ENCODE results near the gene KBTBD13.
A peak's percentile ranks its signal among the peaks of the same experiment; 100 is the strongest.
"Not testable (repeated sequence)": the region's sequence is repeated elsewhere in the genome, so short reads cannot be mapped to it uniquely, and the experiment has no call there.

KBTBD13 gene

DNA sequence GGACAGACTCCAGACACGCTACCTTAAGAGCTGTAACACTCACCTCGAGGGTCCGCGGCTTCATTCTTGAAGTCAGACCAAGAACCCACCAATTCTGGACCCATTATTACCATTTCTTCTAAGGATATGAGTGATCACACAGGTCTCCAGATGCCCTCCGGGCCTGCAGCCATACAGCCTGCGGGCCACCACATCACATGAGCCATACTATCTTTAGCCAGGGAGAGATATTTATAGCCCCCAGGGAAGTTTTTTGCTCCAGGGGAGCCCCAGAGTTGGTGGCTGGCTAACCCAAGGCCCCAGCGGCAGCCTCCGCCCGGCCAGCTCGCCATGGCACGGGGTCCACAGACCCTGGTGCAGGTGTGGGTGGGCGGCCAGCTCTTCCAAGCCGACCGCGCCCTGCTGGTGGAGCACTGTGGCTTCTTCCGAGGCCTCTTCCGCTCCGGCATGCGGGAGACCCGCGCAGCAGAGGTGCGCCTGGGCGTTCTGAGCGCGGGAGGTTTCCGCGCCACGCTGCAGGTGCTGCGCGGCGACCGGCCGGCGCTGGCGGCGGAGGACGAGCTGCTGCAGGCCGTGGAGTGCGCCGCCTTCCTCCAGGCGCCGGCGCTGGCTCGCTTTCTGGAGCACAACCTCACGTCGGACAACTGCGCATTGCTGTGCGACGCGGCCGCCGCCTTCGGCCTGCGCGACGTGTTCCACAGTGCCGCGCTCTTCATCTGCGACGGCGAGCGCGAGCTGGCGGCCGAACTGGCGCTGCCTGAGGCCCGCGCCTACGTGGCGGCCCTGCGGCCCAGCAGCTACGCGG is at the start of gene KBTBD13:
TSS of gene KBTBD13 (plus strand) at position 261 of the 805 bp plus-strand sequence. CDS start at position 331, 70 bp downstream.
- no peak within 1 kb of the TSS for H3K4me3 ChIP-seq (ENCODE audit: low read depth, low read length)

DNA sequence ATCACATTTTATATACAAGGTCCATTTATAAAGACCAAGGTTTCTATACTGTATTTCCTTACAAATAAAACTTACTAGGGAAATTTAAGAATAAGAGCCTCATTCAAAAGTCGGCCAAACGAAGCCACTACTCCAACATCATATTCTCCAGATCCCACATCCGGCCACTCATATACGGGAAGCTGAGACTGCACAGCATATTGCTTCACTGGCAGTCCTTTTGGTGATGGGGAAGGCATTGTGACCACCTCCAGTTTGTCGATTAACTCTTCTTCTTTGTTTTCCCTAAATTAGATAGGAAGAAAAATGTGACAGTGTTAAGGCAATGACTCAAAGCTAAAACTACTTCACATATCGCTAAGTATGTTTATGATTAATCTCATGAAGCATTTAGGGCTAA is 49.8 kb upstream of the KBTBD13 start:
- no peak overlapping the region for H3K4me3 ChIP-seq (ENCODE audit: low read depth, low read length)

GRCh38 chr15:65027593-65027992 is 49.0 kb upstream of the KBTBD13 start:
- H3K4me3 ChIP-seq (ENCODE audit: low read depth, low read length): no peak overlapping the region

GRCh38 chr15:65028338-65028737 is 48.2 kb upstream of the KBTBD13 start:
- peak overlapping the region; percentile 87 for H3K4me3 ChIP-seq (ENCODE audit: low read depth, low read length)

- H3K4me3 ChIP-seq (ENCODE audit: low read depth, low read length): peak within 1 kb of the TSS; percentile 87
These were observed 47.4 kb upstream of the KBTBD13 start, which contains the start of gene MTFMT for GRCh38 chr15:65028921-65029735. Gene MTFMT (minus strand): TSS chr15:65029639. CDS start chr15:65029613, 26 bp downstream.

GRCh38 chr15:65029736-65030208 is 46.8 kb upstream of the KBTBD13 start:
- H3K4me3 ChIP-seq (ENCODE audit: low read depth, low read length): no peak overlapping the region

DNA sequence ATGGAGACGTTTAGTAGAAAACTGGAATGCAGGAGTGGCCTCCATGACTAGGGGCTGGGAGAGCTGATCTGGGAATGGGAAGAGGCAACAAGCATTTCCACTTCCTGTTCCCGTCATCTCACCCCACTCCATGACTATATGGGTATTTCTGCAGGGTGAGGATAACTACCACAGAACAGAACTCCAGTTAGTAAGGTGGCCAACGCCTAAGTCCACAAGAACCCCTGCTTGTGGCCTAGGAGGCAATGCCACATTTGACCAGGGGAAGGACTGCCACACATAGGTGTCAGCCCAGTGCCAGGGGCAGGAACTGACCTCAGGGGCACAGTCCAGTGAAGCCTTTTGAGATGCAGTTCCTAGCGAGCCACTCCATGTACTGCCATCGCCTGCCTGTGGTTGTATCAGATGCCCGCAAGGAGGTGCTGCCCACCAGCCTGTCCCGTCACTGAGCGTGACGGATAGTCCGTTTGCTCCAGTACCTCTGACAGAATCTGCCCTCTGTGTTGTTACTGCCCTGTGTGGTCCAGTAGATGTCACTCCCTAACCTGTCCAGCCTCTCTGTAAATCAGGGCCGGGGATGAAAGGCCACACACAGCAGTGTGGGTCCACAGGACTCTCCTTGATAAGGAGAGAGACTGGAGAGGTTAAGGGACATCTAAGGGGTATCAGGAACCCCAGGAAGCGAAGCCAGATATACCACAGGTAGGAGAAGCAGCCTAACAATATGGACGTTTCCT is 43.6 kb upstream of the KBTBD13 start:
- no peak overlapping the region for H3K4me3 ChIP-seq (ENCODE audit: low read depth, low read length)

DNA sequence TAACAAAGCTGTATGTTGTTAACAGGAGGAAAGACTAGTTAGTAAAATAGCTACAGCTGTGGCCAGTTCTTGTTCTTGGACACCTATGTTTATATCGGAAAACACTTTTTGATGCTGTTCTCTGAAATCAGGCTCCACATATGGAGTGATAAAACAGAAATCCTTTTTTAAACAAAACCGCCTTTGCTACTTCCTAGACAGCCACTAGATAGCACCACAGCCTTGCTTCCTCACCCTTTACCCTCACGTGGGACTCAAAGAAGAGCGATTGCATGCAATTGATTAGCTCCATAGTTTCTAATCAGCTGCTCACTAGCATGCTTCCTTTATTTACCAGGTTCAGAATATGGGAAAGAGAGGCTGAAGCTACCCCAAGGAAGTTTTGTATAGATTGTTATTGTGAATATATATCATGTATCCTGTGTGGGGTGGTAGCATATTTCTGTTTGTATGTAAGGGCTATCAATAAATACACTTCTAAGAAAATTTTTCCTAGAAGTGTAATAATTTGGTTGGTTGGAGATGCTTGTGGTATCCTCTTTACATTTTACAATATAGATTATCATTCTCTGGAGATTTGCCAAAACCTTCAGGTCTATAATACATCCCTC is 42.8 kb upstream of the KBTBD13 start:
- H3K4me3 ChIP-seq (ENCODE audit: low read depth, low read length): no peak overlapping the region

- no peak overlapping the region for H3K4me3 ChIP-seq (ENCODE audit: low read depth, low read length)
These were observed 41.8 kb upstream of the KBTBD13 start for GRCh38 chr15:65034719-65035118.

DNA sequence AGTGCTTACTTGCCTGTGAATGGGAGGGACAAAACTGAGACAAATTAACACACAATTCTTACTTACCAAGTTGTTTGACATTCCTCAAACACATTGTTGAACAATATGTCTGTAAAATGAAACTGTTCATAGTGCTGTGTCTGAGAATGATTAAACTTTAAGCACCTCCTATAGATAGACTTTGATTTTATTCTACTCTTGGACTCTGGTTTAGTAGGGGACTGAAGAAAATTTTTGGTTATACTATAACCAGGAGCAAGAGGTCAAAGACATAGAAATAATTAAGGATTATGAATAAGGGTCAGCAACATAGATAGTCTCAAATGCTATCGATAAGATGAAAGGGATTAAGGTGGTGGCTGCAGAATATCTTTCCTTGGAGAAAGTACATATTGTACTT is 39.2 kb upstream of the KBTBD13 start:
- no peak overlapping the region for H3K4me3 ChIP-seq (ENCODE audit: low read depth, low read length)

DNA sequence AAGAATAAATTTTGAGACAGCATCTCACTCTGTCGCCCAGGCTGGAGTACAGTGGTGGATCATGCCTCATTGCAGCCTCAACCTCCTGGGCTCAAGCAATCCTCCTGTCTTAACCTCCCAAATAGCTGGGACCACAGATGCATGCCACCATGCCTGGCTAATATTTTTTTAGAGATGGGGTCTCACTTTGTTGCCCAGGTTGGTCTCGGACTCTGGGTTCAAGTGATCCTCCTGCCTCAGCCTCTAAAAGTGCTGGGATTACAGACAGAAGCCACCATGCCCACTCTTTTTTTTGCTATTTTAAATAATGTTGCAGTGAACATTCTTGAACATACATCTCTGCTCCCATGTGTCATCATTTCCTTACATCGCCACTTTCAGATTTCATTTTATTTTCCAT is 38.1 kb upstream of the KBTBD13 start:
- H3K4me3 ChIP-seq (ENCODE audit: low read depth, low read length): no peak overlapping the region

- H3K4me3 ChIP-seq (ENCODE audit: low read depth, low read length): no peak overlapping the region
These were observed 37.7 kb upstream of the KBTBD13 start for GRCh38 chr15:65038836-65039235.

DNA sequence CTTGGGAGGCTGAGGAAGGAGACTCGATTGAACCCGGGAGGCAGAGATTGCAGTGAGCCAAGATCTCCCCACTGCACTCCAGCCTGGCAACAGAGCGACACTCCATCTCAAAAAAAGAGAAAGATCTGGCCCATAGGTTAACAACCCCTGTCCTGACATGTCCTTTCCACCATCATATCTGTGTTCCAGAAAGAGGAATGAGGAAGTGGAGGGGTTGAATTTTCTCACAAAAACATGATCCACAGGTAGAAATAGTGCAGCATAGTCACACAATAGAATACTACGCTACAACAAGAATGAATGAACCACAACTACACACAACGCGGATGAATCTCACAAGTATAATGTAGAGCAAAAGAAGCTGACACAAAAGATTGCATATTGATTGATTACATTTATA is 36.1 kb upstream of the KBTBD13 start:
- no peak overlapping the region for H3K4me3 ChIP-seq (ENCODE audit: low read depth, low read length)

DNA sequence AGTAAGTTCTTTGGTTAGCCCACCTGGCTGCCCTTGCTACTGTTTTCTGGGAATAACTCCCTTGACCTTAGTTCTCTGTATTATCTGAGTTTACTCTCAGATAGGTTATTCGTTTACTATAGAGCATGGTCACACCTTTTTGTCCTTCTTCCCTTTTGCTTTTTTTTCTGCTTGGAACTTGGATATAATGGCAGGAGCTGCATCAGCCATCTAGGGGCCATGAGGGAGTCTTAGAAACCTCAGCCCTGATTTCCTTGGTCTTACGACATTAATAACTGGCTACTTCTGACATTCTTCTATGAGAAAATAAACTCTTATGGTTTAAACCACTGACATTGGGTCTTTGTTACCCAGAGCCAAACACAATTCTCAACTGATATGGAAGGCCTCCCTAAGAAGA is 34.8 kb upstream of the KBTBD13 start:
- H3K4me3 ChIP-seq (ENCODE audit: low read depth, low read length): no peak overlapping the region

DNA sequence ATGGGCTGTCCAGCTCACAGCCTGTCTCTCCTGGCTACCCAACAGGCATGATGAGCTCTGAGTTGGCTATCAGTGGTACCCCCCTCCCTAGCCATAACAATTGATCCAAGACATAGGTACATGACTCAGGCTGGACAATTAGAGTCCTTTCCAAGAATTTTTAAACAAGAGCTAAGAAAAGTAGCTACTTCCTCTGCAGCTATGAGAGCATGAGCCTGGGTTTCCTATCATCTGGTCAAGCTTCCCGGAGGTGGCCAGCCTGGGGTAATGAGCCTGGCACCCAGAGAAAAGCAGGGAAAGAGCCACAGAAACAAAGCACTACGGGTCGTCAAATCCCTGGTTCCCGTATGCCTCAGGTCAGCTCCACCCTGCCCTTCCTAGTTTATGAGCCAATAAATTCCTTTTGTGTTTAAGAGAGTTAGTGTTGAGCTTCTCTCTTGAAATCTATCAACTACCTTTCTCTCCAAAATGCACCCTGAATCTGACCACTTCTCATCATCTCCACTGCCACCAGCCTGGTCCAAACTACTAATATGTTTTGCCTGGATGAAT is 33.7 kb upstream of the KBTBD13 start:
- H3K4me3 ChIP-seq (ENCODE audit: low read depth, low read length): no peak overlapping the region

DNA sequence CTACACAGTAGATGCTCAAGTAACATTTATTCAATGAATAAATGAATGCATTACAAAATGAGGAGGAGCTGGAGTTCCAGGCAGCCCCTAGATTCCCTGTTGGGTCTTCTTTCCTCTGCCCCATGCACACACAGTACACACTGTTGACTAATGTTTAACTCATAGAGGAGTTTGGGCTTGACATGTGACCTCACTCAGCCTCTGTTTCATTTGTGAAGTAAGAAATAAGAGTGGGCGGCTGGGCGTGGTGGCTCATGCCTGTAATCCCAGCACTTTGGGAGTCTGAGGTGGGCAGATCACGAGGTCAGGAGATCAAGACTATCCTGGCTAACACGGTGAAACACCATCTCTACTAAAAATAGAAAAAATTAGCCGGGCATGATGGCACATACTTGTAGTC is 32.3 kb upstream of the KBTBD13 start:
- H3K4me3 ChIP-seq (ENCODE audit: low read depth, low read length): not testable (repeated sequence)

DNA sequence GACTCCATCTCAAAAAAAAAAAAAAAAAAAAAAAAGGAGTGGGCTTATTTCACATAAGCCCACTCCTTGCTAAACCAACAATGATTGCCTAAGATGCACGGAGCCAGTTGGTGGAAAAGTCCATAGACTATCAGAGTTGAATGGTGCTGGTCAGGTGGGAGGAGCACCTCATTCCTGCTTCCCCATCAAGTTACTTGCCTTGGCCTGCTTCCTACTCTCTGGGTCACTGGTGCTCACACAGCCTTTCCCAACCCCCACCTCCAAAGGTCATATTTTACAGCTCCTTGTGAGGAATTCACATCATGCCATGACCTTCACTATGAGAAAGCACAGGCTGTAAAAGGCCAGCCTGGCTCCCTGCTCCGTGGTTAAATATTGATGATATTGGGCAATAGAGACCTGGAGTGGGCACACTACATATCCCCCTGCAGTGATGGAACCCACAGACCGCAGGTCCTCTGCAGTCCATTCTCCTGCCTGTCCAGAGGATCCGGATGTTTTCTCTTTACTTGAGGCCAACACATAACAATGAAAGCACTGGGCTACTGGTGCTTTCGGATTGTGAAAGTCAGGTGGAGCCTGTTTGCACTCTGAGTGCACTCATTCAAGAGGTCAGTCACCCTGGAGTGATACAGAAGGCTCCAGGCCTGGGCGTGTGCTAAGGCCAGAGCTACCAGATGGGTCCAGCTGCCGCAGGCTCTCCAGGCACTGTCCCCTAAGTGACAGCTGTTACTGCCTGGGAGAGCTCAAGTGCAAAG is 31.6 kb upstream of the KBTBD13 start, which contains the start of gene SLC51B:
TSS of gene SLC51B (plus strand) at position 664 of the 758 bp plus-strand sequence. CDS start 4,618 bp downstream, outside the sequence.
- H3K4me3 ChIP-seq (ENCODE audit: low read depth, low read length): no peak within 1 kb of the TSS

- H3K4me3 ChIP-seq (ENCODE audit: low read depth, low read length): no peak overlapping the region
These were observed 28.3 kb upstream of the KBTBD13 start for GRCh38 chr15:65048241-65048640.

DNA sequence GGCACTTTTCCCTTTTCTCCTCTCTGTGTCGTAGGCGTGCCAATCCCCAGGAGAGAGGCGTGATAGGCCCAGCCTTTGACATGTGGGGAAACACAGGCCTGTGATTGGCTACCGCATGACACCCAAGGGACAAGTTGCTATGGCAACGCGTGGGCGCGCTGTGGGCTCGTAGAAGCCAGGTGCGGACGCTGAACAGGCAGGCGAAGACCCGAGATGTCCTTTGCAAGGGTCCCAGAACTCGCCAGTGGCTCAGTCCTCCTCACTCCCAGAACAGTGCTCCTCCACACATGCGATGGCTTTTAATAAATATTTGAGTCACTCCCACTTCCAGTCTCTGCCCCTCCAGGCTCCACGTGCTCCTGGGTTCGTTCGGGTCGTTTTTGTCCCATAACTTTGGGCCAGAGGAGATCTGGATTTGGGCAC is 27.1 kb upstream of the KBTBD13 start:
- no peak overlapping the region for H3K4me3 ChIP-seq (ENCODE audit: low read depth, low read length)

DNA sequence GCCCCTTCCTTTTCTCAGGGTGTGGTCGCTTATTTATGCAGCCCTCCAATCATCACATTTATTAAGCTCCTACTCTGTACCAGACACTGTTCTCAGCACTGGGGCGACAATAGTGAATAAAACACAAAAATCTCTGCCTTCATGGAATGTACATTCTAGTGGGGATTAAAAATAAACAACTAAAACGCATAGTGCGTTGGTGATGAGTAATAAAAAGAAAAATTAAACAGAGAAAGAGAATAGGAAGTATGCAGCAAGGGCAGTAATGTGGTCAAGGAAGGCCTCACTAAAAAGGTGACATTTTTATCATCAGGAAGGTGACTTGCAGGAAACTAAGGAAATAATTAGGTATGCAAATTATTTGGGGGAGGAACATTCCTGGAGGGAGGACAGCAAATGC is 26.3 kb upstream of the KBTBD13 start:
- H3K4me3 ChIP-seq (ENCODE audit: low read depth, low read length): no peak overlapping the region

Measured in iPS-11a (cell line).